Fibroblast of pulmonary artery (primary cell): Measurements from ENCODE around the gene ZBTB24.

Source experiments
- DNase-seq: peaks from one replicate; pipeline ENCODE4 v3.0.0-alpha.2; 2010; ENCODE audit warnings: low read depth
- H3K4me3 ChIP-seq: replicated peaks from 2 replicates; pipeline ENCODE4 v1.5.1; 2011; ENCODE audit warnings: low read depth, mild to moderate bottlenecking, control low read depth, low read length, moderate library complexity
- TF ChIP-seq, protein P1 (sequence below): IDR thresholded peaks from 2 replicates; pipeline ENCODE4 v1.5.1; 2011; ENCODE audit warnings: mild to moderate bottlenecking, control low read depth, low read length, inconsistent platforms; ENCODE audit errors: missing control alignments

ZBTB24 gene

DNA sequence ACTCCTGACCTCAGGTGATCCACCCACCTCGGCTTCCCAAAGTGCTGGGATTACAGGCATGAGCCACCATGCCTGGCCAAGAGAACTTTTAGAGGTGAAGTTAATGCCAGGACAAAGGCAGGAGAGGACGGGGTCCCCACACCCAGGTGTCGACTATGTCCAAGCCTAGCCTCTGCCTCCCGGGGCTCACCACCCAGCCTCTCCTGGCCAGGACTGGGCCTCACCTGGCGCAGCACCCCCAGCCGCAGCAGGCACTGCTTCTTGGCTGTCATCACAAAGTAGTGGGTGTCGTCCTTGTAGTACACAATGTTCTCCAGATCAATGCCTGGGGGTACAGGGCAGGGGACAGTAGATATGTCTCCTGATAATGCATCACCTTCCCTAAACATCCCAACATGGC, 31.6 kb downstream of the ZBTB24 start:
- DNase-seq = no peak
- TF ChIP-seq, protein P1, sequence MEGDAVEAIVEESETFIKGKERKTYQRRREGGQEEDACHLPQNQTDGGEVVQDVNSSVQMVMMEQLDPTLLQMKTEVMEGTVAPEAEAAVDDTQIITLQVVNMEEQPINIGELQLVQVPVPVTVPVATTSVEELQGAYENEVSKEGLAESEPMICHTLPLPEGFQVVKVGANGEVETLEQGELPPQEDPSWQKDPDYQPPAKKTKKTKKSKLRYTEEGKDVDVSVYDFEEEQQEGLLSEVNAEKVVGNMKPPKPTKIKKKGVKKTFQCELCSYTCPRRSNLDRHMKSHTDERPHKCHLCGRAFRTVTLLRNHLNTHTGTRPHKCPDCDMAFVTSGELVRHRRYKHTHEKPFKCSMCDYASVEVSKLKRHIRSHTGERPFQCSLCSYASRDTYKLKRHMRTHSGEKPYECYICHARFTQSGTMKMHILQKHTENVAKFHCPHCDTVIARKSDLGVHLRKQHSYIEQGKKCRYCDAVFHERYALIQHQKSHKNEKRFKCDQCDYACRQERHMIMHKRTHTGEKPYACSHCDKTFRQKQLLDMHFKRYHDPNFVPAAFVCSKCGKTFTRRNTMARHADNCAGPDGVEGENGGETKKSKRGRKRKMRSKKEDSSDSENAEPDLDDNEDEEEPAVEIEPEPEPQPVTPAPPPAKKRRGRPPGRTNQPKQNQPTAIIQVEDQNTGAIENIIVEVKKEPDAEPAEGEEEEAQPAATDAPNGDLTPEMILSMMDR = no peak
- H3K4me3 ChIP-seq = no peak overlapping the region

DNA sequence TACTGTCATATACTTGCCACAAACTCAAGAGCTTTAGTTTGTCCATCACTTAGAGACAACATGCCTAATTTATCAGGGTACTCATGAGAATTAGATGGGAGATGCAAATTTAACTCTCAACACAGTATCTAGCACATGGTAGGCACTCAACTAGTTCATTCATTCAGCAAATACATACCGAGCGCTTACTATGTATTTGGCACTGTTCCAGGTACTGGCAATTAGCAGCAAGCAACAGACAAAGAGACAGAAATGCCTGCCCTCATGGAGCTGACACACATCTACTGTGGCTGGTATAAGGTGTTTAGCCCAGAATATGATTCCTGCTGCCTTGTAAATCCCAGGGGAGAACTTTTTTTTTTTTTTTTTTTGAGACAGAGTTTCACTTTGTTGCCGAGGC, 32.2 kb downstream of the ZBTB24 start:
- no peak overlapping the region for H3K4me3 ChIP-seq
- DNase-seq = no peak
- TF ChIP-seq, protein P1 = no peak

DNA sequence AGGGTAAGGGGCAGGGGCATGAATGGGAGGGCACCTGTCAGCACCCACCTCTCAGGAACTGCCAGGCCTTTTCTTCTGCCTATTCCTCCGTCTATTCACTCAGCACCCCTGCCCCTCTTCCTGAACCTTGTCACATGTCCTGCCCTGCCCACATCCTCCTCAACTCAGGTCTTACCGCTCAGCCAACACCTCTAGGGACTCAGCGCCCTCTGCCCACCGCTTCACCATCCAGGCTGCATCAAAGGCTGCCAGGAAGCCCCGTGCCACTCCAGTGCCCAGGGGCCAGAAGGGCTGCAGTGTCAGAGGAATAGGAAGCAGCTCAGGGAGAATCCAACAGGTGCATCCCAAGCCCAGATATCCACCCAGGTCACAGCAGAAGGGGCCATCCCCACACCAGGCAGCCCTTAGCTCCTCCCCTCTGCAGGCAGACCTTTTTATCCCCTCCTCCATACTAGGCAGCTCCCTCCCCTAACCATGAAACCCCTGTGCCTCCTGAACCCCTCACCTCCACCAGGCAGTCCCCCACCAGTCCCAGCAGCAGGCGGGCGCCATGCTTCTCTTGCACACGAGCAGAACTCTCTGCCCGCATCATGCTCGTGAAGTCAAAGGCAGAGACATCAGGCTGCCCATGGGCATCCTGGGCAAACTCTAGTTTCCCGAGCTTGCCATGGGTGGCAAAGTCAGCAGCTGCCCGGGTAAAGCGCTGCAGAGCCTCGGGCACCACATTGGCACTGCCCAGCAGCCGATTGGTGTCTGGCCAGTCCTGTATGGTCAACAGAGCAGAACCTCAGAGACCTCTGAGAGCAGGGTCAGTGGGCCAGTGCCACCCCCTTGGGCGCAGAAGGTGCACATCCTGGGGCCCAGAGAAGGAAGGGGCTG, 33.0 kb downstream of the ZBTB24 start:
- TF ChIP-seq, protein P1 = no peak
- no peak overlapping the region for H3K4me3 ChIP-seq
- DNase-seq = no peak

DNA sequence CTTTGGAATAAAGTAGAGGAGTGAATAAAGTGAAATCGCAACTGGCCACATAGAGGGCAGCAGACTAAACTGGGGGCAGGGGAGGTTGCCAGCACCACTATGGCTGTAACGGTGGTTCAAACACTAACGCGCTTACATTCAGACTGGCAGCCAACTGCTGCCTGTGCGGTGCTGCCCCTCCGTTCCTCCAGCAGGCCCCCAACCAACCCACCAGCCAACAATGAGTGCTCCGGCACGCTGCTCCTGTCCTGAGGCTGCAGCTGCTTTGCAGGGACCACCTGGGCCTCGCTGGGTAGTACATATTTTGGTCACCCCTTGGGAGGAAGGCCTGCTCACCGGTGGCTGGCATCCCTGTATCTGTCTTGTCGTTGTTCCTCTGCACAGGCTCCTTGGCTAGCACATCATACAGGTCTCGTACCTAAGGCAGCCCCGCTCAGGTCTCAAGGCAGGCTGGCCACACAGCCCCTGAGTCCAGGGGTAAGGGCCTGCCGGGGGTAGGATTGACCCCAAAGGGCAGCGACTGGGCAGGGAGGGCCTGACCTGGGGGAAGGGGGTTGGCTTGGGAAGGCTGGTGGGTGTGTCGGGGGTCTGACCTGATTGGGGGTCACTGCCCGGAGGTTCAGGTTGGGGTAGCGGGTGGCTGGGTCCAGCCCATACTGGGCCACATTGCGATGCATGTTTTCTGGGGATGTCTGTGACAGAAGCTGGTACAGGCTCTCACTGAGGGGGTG, 33.8 kb downstream of the ZBTB24 start:
- TF ChIP-seq, protein P1 = no peak
- no peak overlapping the region for H3K4me3 ChIP-seq
- no peak for DNase-seq

DNA sequence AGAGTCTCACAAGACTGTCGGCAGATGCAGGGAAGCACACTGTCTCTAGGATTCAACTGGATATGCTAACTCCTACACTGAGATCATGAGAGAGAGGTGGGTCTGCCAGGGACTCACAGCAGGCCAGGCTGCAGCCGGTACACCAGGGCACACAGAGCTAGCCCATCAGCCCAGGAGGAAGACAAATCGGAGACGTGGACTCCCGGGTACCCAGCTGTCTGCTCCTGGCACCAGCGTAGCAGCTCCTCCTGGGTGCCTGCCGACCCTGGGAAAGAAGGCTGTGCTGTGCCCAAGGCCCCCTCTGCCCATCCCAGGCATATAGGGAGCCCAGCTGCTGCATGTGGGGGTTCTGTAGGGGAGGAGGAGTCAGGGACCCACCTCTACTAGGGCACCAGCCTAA, 34.4 kb downstream of the ZBTB24 start:
- DNase-seq = no peak
- H3K4me3 ChIP-seq = no peak overlapping the region
- TF ChIP-seq, protein P1 = no peak

DNA sequence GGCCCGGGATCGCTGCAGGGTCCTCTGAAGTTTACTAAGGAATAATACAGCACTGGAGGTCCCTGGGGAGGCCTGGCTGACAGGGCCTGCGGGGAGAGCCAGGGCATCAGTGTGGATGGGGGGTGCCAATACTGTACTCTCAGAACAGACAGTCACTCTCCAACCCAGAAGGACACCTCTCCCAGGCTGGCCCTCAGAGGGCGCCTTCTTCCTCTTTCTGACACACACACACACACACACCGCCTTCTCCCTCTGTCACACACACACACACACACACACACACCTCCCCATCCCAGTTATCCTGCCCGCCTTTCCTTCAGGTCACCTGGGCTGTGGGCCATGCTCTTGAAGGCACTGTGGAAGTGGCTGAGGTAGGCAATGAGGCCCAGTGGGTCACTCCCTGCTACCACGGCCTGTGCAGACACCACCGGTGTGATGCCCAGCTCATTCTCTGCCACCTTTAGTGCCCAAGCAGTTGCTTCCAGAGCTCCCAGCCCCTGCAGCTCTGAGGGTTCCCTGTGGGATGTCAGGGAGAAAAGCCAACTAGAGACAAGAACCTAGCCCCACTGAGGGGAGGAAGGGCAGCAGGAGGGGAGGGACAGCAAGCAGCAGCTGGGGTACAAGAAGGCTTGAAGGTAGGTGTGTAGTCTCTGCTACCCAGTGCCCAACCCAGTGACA, 35.0 kb downstream of the ZBTB24 start:
- DNase-seq = peak; percentile 20
- TF ChIP-seq, protein P1 = no peak
- H3K4me3 ChIP-seq = no peak overlapping the region
